Embryonic facial prominence (tissue), 1 donor: ENCODE measurements around the gene TMEM156.

ENCODE experiments used
- DNase-seq: peaks from one replicate; pipeline ENCODE4 v3.0.0-alpha.2; 2016; ENCODE audit errors: extremely low spot score

The TMEM156 gene

GRCh38 chr4:38925492-38926413 is 106.5 kb downstream of the TMEM156 start:
- no peak for DNase-seq

- DNase-seq, result no peak
Measured at GRCh38 chr4:38924353-38924752, 107.9 kb downstream of the TMEM156 start.

- DNase-seq, result no peak
Measured at GRCh38 chr4:38923746-38924145, 108.5 kb downstream of the TMEM156 start.

- no peak for DNase-seq
Measured at GRCh38 chr4:38921151-38921550, 111.1 kb downstream of the TMEM156 start.

GRCh38 chr4:38920677-38921076 is 111.5 kb downstream of the TMEM156 start:
- DNase-seq, result no peak

GRCh38 chr4:38920186-38920585 is 112.0 kb downstream of the TMEM156 start:
- no peak for DNase-seq

- no peak for DNase-seq
Measured at GRCh38 chr4:38919494-38919893, 112.7 kb downstream of the TMEM156 start.

- no peak for DNase-seq
Measured at GRCh38 chr4:38917481-38918025, 114.7 kb downstream of the TMEM156 start.
